Colon (tissue), 2 donors: ENCODE measurements around the gene TMA7.

Source experiments
- FAIRE-seq: peaks from 2 replicates; lab custom pipeline; 2012; peaks lifted over from hg19 to GRCh38; lab: Jason Lieb, UNC
- donor health status: control.
- donor health status: control.

Gene TMA7

DNA sequence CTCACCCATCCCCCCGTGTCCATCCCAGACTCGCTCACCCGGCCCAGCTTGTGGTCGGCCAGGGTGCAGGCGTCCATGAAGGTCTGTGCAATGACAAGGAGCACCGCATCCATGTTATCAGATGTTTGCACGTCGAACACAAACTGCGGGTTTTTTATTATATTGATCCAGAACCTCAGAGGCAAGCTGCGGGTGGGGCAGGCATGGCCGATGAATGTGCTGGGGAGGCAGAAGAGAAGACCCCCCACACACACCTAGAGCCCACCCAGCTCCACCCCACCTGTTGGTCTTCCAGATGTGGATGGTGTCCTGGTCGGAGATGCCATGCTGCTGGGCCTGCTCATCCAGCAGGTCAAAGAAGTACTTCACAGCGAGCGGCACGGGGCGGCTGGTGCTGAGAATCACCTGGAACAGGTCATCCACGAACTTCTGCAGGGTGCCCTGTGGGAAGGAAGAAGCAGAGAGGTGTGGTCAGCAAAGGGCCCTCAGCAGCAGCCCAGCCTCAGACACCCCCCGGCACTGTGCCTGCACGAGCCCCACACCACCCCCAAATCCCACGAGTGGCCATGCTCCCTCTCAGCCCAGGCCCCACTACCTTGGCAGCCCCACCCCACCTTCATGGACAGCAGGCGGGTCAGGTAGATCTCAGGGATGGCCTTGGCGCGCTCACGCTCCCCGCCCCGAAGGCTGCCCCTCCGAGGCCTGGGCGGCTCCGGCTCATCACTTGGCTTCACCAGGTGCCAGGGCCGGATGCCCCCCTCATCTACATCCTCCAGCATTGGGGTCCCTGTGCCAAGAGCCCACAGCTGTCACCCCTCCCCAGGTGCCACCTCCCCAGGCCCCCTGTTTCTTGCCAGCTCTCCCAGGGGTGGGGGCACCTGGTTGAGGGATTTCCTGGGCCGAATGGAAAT lies 30.5 kb upstream of the TMA7 start:
- FAIRE-seq: no peak

DNA sequence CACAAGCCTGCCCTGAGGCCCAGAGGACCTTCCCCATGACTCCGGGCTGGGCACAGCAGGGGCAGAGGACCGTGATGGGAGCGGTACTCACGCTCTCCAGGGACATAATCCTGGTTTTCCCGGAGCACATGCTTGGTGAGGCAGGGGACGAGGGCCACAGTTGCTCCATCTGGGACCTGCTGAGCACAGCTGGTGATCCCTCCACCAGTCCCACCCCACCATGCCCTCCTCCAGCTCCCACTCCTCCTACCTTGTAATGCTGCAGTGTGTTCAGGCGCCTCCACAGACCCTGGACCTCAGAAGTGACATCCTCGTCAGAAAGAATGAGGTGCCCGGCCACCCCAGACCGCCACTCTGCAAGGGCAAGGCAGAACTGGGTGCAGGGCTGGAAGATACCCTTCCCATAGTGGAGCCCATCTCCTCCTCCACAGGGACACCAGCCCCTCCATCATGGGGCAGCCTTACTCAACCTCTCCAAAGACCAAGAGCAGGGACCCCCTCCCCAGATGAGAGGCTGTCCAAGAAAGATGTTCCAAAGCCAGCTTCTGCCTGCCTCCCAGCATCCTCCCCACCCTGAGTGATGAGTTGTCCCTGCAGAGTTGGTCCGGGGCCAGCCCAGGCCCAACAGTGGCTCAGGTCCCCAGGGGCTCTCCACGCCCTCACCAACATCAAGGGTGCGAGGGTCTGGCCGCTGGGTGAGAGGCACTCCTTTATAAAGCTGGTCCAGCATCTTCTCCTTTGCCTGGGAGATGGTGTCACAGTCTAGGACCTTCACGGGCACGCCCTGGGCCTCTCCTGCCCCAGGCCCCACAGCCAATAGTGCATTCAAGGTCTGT lies 29.6 kb upstream of the TMA7 start:
- no peak for FAIRE-seq

DNA sequence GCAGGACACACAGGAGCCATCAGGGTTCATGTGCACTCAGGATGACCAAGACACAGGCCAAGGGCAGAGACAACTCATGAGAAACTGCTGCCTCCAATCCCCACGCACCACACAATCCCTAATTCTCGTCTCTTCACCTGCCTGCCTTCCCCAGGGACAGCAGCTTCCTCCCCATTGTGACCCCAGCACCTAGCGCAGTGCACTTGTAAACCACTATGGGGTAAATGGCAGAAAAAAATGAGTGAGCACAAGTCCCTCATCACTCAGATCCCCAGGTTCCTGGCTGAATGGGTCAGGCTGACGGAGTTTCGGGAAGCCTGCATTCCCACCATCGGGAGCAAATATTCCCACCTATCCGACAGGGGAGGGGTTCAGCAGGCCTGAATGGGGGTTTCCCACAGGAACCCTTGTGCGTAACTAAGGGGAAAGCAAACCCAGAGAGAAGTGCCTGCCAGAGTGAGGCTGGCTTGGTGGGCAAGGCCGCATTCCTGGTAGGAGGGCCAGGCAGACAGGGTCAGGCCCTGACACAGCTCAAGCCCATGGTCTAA lies 28.9 kb upstream of the TMA7 start:
- no peak for FAIRE-seq

DNA sequence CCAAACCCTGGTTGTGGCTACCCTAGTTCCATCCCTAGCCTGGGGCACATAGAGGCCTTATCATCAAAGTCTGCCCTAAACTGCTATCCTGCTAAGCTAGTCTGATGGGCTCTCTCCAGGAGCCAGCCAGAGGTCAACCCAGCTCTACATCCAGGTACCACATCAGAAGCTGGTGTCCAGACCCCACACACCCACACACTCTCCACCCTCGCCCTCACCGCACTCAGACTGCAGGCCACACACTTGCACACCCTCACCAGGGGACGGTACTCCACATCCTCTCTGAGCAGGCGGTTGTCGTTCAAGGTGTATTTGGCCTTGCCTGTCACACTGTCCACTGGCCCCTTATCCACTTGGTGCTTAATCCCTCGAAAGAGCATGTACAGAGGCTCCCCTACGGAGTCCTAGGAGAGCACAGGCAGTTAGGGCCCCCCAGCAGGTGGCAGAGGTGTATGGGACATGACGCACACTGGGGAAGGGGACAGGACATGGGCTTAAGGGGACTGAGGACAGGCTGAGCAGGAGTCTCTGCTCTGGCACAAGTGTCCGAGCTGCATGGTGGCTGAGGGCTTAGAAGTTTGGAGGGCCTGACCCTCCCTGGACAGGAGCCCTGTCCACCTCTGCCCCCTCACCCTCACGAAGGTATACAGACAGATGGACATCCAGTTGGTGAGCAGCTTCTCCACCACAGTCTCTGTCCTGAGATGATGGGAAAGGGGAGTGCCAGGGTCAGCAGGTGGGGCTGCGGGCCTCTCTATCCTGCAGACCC lies 28.3 kb upstream of the TMA7 start:
- no peak for FAIRE-seq

DNA sequence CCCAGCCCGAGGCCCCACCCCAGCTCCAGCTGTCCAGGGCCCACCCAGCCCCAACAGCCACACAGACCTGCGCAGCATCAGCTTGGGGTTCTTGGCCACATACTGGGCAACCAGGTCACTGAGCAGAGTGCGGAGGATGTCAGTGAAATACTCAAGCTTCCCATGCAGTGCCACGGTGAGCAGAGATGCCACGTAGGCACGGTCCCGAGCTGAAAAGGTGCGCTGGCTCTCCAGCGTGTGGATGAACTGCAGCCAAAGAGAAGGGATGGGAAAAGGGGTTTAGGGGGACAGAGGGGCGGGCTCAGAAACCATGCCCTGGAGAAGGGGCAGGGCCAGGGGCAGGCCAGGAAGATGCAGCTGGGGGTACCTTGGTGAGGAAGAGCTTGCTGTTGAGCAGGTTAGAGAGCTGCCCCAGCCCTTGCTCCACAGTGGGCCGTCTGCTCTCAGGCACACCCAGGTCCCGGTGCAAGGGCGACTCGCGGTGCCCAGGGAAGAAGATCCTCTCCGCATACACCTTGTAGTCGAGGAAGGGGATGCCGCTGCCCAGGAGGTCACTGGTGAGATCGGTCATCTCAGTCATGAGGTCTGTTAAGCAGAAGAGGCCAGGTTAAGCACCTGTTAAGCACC lies 27.6 kb upstream of the TMA7 start:
- FAIRE-seq: no peak

DNA sequence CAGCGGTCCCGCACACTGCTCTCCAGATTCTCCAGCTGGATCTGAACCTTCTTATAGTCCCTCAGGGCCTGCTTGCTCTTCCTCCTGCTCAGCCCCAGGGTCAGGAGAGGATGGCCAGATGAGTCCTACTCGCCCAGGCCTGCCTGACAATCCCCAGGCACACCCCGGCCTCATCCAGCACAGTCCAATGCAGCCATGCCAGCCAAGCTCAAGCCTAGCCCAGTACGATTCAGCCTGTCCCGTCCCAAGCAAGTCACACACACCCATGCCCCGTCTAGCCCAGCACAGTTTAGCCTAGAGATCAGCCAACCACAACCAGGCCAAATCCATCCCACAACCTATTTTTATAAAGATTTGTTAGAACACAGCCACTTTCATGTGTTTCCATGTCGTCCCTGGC lies 27.0 kb upstream of the TMA7 start:
- no peak for FAIRE-seq

DNA sequence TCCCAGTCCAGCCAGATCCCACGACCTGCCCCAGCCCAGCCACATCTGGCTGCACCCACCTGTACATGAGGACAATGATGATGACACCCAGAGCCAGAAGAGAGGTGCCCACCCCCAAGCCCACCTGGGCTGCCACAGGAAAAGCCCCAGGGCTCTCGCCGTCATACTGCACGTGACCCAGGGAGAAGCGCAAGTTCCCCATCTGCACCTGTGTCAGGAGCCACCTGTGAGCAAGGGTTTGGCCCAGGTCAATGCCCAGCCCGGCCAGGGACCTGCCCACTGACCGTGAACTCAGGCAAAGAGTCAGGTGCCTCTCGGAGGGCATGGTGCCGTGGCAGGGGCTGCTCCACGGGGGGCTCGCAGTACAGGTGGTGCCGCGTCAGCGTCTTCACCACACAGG lies 26.4 kb upstream of the TMA7 start:
- no peak for FAIRE-seq

DNA sequence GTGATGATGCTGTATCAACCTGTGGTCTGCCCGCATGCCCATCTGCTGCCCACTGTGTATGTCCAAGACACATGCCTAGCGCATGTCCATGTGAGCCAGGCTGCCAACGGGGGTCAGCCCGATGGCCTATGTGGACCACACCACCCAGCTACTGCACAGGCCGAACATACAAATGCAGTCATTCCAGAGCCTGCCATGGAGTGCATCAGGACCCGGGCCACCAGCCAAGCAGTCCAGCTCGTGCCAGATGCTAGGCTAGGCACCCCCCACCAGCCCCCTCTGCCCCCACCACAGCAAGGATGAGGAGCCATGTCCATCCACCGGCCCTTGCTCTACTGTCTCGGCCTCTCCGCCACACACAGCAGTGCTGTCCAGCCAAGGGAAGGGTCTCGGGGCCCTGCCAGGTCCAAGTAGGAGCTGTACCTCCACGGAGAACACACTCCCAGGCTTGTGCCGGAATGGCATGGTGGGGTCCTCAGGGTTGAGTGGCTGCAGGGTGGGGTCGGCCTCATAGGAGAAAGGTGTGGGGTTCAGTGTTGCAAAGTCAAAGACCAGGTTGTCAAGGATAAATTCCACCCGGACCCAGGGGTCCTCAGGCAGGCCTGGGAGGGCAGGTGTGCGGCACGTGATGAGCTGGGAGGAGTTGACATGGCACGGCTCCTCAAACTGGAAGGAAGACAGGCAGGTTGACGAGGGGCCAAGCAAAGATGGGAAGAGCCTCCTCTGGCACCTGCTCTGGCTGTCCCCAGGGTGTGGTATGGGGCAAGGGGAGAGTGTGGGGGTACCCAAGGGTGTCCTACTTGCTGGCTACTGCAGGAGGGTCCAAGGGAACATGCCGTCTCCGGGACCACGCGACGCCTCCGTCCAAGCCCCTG lies 25.4 kb upstream of the TMA7 start:
- no peak for FAIRE-seq

DNA sequence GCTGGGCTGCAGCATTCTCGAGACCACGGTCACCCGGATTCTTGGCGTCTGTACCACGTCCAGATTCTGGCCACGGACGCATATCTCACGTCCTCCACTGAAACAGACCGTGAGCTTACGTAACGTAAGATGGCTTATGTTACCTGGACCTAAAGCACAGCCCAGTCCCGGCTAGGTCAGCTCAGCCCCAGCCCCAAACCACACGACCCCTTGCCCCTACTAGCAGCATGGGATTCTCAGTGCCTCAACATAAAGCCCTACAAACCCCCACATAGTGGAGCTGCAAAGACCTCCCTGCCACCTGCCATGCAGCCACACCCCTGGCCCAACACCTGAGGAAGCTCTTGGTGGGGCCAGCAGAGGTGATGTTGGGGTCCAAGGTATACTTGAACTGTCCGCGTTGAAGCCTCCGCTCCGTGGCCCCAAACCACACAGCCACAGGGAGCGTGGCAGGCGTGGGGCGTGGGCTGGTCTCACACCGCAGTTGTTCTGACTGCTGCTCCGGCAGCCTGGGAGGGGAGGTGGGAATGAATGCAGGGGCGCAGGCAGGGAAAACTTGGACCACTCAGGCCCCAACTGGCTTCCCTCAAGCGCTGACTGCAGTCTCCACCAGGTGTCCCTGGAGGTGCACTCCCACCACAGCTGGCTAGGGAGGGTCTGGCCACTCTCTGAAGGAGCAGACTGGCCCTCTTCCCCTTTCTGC lies 24.7 kb upstream of the TMA7 start:
- no peak for FAIRE-seq

DNA sequence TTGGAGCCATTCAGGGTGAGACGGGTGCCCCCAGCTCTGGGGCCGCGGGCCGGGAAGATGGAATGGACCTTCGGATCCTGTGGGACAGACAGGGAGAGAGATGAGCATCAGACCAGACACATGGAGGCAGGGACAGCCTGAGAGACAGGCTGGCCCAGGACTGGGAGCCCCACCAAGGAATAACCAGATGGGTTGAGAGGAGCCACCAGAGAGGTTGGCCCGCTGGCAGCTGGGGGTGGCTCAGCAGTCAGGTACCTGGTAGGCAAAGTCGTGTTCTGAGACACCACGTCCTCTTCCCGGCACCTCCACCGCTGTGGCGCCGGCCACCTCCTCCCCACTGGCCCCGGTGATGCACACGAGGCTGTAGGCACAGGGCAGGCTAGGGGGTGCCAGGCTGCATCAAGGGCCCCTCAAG lies 24.0 kb upstream of the TMA7 start:
- FAIRE-seq: no peak

DNA sequence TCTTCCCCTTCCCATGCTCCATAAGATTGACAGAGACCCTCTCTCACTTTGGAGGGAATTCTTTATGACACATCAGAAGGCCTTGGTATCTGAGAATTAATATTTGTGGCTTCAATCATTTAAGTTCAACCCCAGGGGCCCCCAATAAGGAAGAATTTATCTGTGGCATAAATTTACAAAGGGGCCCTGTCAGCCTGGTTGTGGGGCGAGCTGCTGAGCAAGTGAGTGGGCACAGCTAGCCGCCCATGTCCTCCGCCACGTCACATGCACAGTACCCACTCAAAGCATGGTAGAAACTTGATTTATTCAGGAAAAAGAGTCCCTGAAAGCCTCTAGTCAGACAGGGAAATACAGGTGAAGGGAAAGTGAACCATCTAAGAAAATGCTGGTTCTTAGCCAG lies 23.5 kb upstream of the TMA7 start:
- FAIRE-seq: no peak

DNA sequence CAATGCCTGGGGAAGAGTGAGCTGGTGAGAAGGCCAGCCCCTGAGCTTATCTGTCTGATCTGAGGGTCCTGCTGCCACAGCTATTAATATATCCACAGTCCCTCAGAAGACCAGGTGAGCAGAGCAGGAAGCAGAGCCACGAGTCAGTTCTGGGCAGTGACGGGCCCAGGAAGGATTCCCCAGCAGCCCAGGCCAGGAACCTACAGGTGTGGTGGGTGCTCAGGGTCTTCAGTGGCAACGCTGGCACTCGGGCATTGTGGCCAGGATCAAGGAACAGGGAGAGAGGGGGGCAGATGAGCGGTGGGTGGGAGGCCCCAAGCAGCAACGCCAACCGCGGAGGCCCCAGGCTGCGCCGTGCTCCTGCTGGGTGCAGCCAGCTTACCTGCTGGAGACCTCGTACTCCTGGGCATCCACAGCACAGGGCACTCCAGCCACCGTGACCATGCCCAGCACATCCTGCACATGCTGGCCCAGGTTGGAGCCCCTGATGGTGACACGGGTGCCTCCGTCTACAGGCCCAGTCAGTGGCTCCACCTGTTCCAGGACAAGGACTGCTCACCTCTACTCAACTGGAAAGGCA lies 22.4 kb upstream of the TMA7 start:
- no peak for FAIRE-seq

DNA sequence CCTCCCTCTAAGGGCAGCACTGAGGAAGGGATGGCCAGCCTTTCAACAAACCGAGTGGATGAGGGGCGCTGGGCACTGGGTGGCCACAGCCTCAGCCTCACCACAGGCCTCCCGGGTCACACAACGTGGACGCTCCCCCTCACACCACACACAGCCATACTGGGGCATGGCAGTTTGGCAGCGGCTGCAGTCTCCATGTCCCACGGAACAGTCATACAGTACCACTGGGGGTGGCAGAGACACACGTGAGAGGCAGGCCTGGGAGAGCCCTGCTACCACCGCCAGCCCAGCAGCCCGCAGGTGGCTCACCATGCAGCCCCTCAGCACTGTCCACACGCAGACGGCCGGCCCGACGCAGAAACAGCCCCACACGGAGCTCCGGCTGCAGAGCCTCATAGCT lies 21.9 kb upstream of the TMA7 start:
- FAIRE-seq: no peak

DNA sequence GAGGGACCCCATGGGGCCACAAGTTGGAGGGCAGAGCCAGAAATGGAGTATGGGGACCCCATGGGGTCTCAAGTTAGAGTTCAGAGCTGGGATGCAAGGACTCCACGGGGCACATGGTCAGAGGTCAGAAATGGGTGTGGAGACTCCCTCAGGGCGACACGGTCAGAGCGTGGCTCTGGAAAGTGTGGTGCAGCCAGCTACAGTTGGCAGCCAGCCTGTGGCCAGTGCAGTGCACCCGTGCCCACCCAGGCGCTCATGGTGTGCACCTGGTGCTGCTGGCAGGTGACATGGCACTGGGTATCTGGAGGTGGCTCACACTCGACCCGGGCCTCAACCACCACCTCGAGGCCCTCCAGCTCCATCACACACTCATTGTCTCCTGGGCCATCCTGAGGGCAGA lies 21.4 kb upstream of the TMA7 start:
- no peak for FAIRE-seq

DNA sequence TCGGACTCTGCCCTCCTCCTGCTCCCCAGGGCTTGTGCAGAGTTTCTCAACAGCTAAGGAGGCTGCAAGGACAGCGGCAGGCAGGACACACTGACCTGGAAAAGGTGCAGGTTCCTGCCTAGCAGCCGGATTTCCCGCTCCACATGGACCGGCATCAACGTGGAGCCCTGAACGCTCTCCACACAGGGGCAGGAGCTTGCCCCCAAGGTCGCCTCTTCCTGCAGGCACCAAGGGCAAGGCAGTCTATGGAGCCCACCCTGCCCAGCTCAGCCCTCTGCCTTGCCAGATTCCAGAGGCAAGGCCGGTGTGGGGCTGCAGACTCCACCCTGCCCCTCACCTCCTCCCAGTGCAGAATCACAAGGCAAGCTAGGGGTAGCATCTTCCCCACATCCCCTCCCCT lies 20.9 kb upstream of the TMA7 start:
- FAIRE-seq: no peak

DNA sequence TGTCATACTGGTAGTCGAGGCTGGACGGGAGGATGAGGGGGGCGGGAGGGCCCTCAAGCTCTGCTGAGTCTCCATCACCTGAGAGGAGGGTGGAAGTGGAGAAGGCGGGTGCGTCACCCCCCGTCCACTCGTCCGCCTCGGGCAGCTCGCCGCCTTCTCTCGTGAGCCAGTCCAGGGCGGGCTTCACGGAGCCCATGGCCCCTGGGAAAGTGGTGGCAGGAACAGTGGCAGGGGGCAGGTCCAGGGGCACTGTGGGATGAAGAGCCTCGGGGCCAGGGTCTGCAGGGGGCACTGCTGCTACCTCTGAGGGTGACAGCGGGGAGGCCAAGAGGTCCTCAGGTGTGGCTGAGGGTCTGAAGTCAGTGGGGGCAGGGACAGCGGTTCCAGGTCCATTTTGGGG lies 20.5 kb upstream of the TMA7 start:
- no peak for FAIRE-seq

DNA sequence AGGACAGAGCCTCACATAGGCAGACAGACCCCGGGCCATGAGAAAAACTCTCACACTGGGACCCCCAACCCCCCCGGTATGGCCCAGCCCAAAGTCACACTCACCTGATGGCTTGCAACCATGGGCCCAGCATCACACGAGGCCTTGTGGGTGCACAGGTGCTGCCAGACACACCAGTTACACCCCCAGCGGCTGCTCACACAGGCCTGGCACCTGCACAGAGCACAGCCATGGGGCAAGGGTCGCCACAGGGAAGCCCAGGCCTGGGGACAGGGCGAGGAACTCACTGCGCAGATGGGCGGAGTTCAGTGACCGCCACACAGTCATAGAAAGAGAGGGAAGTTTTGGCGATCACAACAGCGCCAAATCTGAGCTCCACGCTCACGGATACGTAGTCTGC lies 19.5 kb upstream of the TMA7 start:
- no peak for FAIRE-seq

DNA sequence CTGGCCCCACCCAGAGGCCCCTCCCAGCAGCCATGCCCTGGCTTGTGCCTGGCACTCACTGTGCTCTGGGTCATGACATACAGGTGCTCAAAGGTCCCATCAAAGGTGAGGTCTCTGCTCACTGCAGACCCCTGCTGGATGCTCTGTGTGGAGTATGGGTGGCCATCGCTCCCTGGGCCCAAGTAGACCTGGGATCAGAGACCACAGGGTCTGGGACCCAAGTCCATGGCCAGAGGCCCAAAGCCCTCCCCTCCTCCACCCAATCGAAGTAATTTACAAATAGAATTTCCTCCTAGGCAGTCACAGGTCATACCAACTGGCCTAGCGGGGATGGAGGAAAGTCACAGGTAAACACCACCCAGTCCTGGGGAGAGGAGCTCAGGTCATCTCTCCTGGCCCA lies 17.8 kb upstream of the TMA7 start:
- no peak for FAIRE-seq

DNA sequence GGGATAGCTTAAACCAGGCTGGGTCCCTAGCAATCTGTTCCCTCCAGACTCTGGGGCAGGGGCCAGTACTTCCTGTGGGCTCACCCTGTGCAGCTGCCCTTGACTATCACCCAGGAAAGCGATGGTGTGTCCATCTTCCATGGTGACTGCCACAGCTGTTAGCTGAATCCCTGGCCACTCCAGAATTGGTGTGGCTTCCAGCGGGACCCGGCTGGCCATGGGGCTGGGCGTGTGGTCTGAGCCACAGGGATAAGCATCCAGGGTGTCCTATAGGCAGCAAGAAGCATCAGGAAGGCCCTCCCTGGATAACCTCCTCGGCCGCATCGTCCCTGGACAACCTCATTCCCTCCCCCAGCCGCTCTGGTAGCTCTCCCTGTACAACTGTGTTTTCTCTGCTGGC lies 17.4 kb upstream of the TMA7 start:
- FAIRE-seq: no peak
